22Rv1 (cell line): Measurements from ENCODE around the gene KCNG2.

ENCODE experiments used
- ZFX ChIP-seq: fragments of 450-650 bp; IDR thresholded peaks from 2 replicates; pipeline ENCODE4 v1.6.1; 2017; ENCODE audit warnings: antibody characterized with exemption, borderline replicate concordance
- TF ChIP-seq, protein P1 (sequence below): fragments of 450-650 bp; IDR thresholded peaks from 2 replicates; pipeline ENCODE4 v1.5.1; 2017; ENCODE audit warnings: mild to moderate bottlenecking

DNA sequence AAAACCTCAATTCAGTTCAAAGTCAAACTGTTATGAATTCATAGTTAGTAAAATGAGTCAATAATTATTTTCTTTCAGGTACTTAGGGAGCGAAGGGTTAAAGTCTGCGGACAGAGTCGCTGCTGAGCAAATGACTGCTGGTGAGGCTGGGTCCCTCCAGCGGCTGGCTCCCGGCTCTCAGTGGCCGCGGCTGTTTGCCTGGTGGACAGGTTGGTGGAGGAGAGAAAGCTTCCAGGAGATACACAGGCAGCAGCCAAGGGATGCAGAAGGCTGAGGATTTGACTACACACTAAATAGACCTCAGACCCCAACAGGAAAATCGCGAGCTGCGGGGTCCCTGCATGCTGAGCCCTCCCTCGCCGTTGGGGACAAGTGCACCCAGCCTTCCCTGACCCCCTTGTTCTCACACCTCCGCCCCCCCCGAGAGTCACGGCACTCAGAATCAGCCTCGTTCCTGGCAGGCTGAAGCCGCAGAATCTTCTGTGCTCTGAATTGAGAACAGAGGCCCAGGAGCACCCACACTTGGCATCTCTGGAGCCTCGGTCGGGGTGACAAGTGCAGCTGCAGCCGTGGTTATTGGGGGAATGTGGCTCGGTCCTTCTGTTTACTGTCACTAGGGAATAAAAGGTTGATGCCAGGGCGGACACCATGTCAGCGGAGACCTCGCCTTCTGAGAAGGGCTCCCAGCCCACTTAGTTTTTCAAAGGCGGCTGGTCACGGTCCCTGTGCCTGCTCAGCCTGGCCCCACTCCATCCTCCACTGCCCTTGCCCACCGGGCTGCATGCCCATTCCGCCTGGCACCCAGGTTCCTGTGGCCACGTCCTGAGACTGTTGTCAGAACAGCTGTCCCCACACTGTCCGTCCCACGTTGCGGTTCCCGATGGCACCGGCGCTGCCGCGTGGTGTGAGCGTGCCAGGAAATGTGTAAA lies 79.7 kb downstream of the KCNG2 start:
- TF ChIP-seq, protein P1, sequence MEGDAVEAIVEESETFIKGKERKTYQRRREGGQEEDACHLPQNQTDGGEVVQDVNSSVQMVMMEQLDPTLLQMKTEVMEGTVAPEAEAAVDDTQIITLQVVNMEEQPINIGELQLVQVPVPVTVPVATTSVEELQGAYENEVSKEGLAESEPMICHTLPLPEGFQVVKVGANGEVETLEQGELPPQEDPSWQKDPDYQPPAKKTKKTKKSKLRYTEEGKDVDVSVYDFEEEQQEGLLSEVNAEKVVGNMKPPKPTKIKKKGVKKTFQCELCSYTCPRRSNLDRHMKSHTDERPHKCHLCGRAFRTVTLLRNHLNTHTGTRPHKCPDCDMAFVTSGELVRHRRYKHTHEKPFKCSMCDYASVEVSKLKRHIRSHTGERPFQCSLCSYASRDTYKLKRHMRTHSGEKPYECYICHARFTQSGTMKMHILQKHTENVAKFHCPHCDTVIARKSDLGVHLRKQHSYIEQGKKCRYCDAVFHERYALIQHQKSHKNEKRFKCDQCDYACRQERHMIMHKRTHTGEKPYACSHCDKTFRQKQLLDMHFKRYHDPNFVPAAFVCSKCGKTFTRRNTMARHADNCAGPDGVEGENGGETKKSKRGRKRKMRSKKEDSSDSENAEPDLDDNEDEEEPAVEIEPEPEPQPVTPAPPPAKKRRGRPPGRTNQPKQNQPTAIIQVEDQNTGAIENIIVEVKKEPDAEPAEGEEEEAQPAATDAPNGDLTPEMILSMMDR: no peak
- no peak for TF ChIP-seq ZFX
